Nephron progenitor cell (in vitro differentiated cells): Measurements from ENCODE around the gene IRF6.

ENCODE experiments used
- DNase-seq: peaks from one replicate; pipeline ENCODE4 v3.0.0; 2021
- H3K27ac Mint-ChIP-seq: 2 replicates; pipeline ENCODE4 v1.8.0; 2021; ENCODE audit warnings: mild to moderate bottlenecking, moderate library complexity, mixed read lengths
- H3K27me3 Mint-ChIP-seq: 2 replicates; pipeline ENCODE4 v1.8.0; 2021; ENCODE audit warnings: mild to moderate bottlenecking, low read depth, mixed read lengths; ENCODE audit not compliant: poor library complexity
- H3K36me3 Mint-ChIP-seq: 2 replicates; pipeline ENCODE4 v1.8.0; 2021; ENCODE audit warnings: low read depth, mixed read lengths
- H3K4me1 Mint-ChIP-seq: 2 replicates; pipeline ENCODE4 v1.8.0; 2021; ENCODE audit warnings: mixed read lengths
- H3K4me3 Mint-ChIP-seq: 2 replicates; pipeline ENCODE4 v1.8.0; 2021; ENCODE audit warnings: mild to moderate bottlenecking, moderate library complexity, mixed read lengths
- H3K9me3 Mint-ChIP-seq: 2 replicates; pipeline ENCODE4 v1.8.0; 2021; ENCODE audit warnings: mild to moderate bottlenecking, moderate library complexity, mixed read lengths
- CTCF ChIP-seq: fragments of 200-600 bp; sonication (generic); IDR thresholded peaks from 2 replicates; pipeline ENCODE4 v1.5.0; 2021; ENCODE audit warnings: antibody characterized with exemption

The IRF6 gene

GRCh38 chr1:209759829-209760359, 46.0 kb downstream of the IRF6 start:
- Mint-ChIP-seq H3K27ac (no peak overlapping the region), H3K4me3 (no peak overlapping the region), H3K27me3 (peaks cover 51% of the 10 kb centered on the region), H3K9me3 (no peaks in the 10 kb centered on the region), H3K4me1 (peaks cover 9% of the 10 kb centered on the region), H3K36me3 (no peaks in the 10 kb centered on the region)
- DNase-seq, result no peak
- no peak for TF ChIP-seq CTCF

- no peak for DNase-seq
- Mint-ChIP-seq H3K27me3 (peaks cover 52% of the 10 kb centered on the region), H3K9me3 (no peaks in the 10 kb centered on the region), H3K4me1 (peaks cover 9% of the 10 kb centered on the region), H3K4me3 (no peak overlapping the region), H3K27ac (no peak overlapping the region), H3K36me3 (no peaks in the 10 kb centered on the region)
- no peak for TF ChIP-seq CTCF
Observed at GRCh38 chr1:209758400-209758799, 47.5 kb downstream of the IRF6 start.

GRCh38 chr1:209756615-209757445, 49.1 kb downstream of the IRF6 start:
- Mint-ChIP-seq H3K36me3 (no peaks in the 10 kb centered on the region), H3K4me3 (no peak overlapping the region), H3K4me1 (peaks cover 9% of the 10 kb centered on the region), H3K27me3 (peaks cover 52% of the 10 kb centered on the region), H3K27ac (no peak overlapping the region), H3K9me3 (no peaks in the 10 kb centered on the region)
- DNase-seq, result no peak
- no peak for TF ChIP-seq CTCF

- DNase-seq, result no peak
- Mint-ChIP-seq H3K36me3 (no peaks in the 10 kb centered on the region), H3K9me3 (no peaks in the 10 kb centered on the region), H3K27ac (no peak within 1 kb of the TSS), H3K27me3 (peaks cover 50% of the 10 kb centered on the region), H3K4me1 (peaks cover 9% of the 10 kb centered on the region), H3K4me3 (no peak within 1 kb of the TSS)
- TF ChIP-seq CTCF, result no peak
Observed at GRCh38 chr1:209755926-209756614, 49.9 kb downstream of the IRF6 start, which contains the start of gene TRAF3IP3. TSS of gene TRAF3IP3 (plus strand) at chr1:209756053. CDS start at chr1:209760040, 3,987 bp downstream.

GRCh38 chr1:209755256-209755655, 50.7 kb downstream of the IRF6 start:
- H3K4me3 Mint-ChIP-seq, result no peak overlapping the region
- H3K27ac Mint-ChIP-seq, result no peak overlapping the region
- no peaks in the 10 kb centered on the region for H3K9me3 Mint-ChIP-seq
- no peaks in the 10 kb centered on the region for H3K36me3 Mint-ChIP-seq
- no peak for DNase-seq
- peaks cover 52% of the 10 kb centered on the region for H3K27me3 Mint-ChIP-seq
- H3K4me1 Mint-ChIP-seq, result peaks cover 9% of the 10 kb centered on the region
- TF ChIP-seq CTCF, result no peak
